Measurements from ENCODE around the gene SORCS3. TPM values are rescaled to one million over a fixed set of nuclear protein-coding genes. Genes with fewer than 3 reads are reported as not detected.

SORCS3 gene
- total RNA-seq, 1 experiment from 2014 or later = not detected

- POLR2A ChIA-PET (ENCODE audit: unreplicated experiment) = no interaction called here
- H3K9me3 ChIP-seq (ENCODE audit: insufficient read depth, low read depth) = no peaks in the 10 kb centered on the region
- H4K20me1 ChIP-seq (ENCODE audit: insufficient read depth) = no peaks in the 10 kb centered on the region
- no peaks in the 10 kb centered on the region for H3K27me3 ChIP-seq (ENCODE audit: insufficient read depth, low read depth)
- TF ChIP-seq CTCF (conservative IDR thresholded peaks at IDR 0.05) (no peak), EZH2 (IDR thresholded peaks at IDR 0.05; ENCODE audit: low read depth) (no peak)
- H3K4me1 ChIP-seq (replicated peaks; ENCODE audit: insufficient read depth) = no peaks in the 10 kb centered on the region
- no peaks in the 10 kb centered on the region for H3K79me2 ChIP-seq (ENCODE audit: low read depth)
- no peak overlapping the region for H2AFZ ChIP-seq
- H3F3A ChIP-seq (ENCODE audit: insufficient read depth, low read depth) = no peaks in the 10 kb centered on the region
- intact Hi-C loops (cut with micrococcal nuclease; ENCODE audit: unreplicated experiment) = no loop called here
- BruUV-seq (replicated peaks) = no TSS peak
- H3K9me2 ChIP-seq (ENCODE audit: insufficient read depth) = no peaks in the 10 kb centered on the region
- H3K27ac ChIP-seq = no peak overlapping the region
- DNase-seq = no peak
- no peak overlapping the region for H3K4me2 ChIP-seq
- no peaks in the 10 kb centered on the region for H3K36me3 ChIP-seq (ENCODE audit: low read depth)
- CTCF ChIA-PET = no interaction called here
- no peak overlapping the region for H3K4me3 ChIP-seq
Measured at GRCh38 chr10:105145711-105146110, 504.6 kb downstream of the SORCS3 start.

GRCh38 chr10:105146436-105146835 lies 505.3 kb downstream of the SORCS3 start:
- Histone ChIP-seq H2AFZ (no peak overlapping the region), H3K9me2 (ENCODE audit: insufficient read depth) (no peaks in the 10 kb centered on the region), H3K4me1 (replicated peaks; ENCODE audit: insufficient read depth) (no peaks in the 10 kb centered on the region), H3K27me3 (ENCODE audit: insufficient read depth, low read depth) (no peaks in the 10 kb centered on the region), H3K4me2 (no peak overlapping the region), H3K9me3 (ENCODE audit: insufficient read depth, low read depth) (no peaks in the 10 kb centered on the region), H3F3A (ENCODE audit: insufficient read depth, low read depth) (no peaks in the 10 kb centered on the region), H3K4me3 (no peak overlapping the region), H3K79me2 (ENCODE audit: low read depth) (no peaks in the 10 kb centered on the region), H3K27ac (no peak overlapping the region), H4K20me1 (ENCODE audit: insufficient read depth) (no peaks in the 10 kb centered on the region), H3K36me3 (ENCODE audit: low read depth) (no peaks in the 10 kb centered on the region)
- TF ChIP-seq CTCF (conservative IDR thresholded peaks at IDR 0.05) (no peak), EZH2 (IDR thresholded peaks at IDR 0.05; ENCODE audit: low read depth) (no peak)
- no peak for DNase-seq
- BruUV-seq (replicated peaks) = no TSS peak
- ChIA-PET POLR2A (ENCODE audit: unreplicated experiment) (no interaction called here), CTCF (no interaction called here)
- intact Hi-C loops (cut with micrococcal nuclease; ENCODE audit: unreplicated experiment) = no loop called here

GRCh38 chr10:105148456-105148855 lies 507.4 kb downstream of the SORCS3 start:
- no peaks in the 10 kb centered on the region for H4K20me1 ChIP-seq (ENCODE audit: insufficient read depth)
- H3K9me3 ChIP-seq (ENCODE audit: insufficient read depth, low read depth) = no peaks in the 10 kb centered on the region
- H3K4me3 ChIP-seq = no peak overlapping the region
- H2AFZ ChIP-seq = no peak overlapping the region
- H3F3A ChIP-seq (ENCODE audit: insufficient read depth, low read depth) = no peaks in the 10 kb centered on the region
- H3K27ac ChIP-seq = no peak overlapping the region
- POLR2A ChIA-PET (ENCODE audit: unreplicated experiment) = no interaction called here
- H3K9me2 ChIP-seq (ENCODE audit: insufficient read depth) = no peaks in the 10 kb centered on the region
- CTCF ChIA-PET = no interaction called here
- H3K27me3 ChIP-seq (ENCODE audit: insufficient read depth, low read depth) = no peaks in the 10 kb centered on the region
- TF ChIP-seq CTCF (conservative IDR thresholded peaks at IDR 0.05) = no peak
- no peak for TF ChIP-seq EZH2 (IDR thresholded peaks at IDR 0.05; ENCODE audit: low read depth)
- intact Hi-C loops (cut with micrococcal nuclease; ENCODE audit: unreplicated experiment) = no loop called here
- no peaks in the 10 kb centered on the region for H3K36me3 ChIP-seq (ENCODE audit: low read depth)
- DNase-seq = no peak
- H3K4me1 ChIP-seq (replicated peaks; ENCODE audit: insufficient read depth) = no peaks in the 10 kb centered on the region
- H3K79me2 ChIP-seq (ENCODE audit: low read depth) = no peaks in the 10 kb centered on the region
- BruUV-seq (replicated peaks) = no TSS peak
- no peak overlapping the region for H3K4me2 ChIP-seq
